Calu3 (cell line): Measurements from ENCODE around the gene SPART. TPM values are rescaled to one million over a fixed set of nuclear protein-coding genes. Genes with fewer than 3 reads are reported as not detected.
A peak's percentile ranks its signal among the peaks of the same experiment; 100 is the strongest.

Experiments
- BruUV-seq: library from RNA; stranded (reverse); fragments of 400-500 nt; replicated peaks from 2 replicates; lab custom pipeline; 2021; lab: Mats Ljungman, UMichigan
- CTCF ChIA-PET: fragments of 300-600 bp; sonication (Branson Sonifier 250); formaldehyde crosslinking; loops from one replicate; lab custom pipeline; 2022; ENCODE audit warnings: antibody characterized with exemption; lab: Charles Lee
- DNase-seq: peaks from one replicate; pipeline ENCODE4 v3.0.0; 2022
- H3K27ac Mint-ChIP-seq: one replicate; pipeline ENCODE4 v1.8.0; 2022; ENCODE audit warnings: mixed read lengths; ENCODE audit not compliant: unreplicated experiment
- H3K27me3 Mint-ChIP-seq: one replicate; pipeline ENCODE4 v1.8.0; 2022; ENCODE audit warnings: mixed read lengths; ENCODE audit not compliant: unreplicated experiment
- H3K36me3 Mint-ChIP-seq: one replicate; pipeline ENCODE4 v1.8.0; 2022; ENCODE audit warnings: mild to moderate bottlenecking, moderate library complexity, mixed read lengths; ENCODE audit not compliant: insufficient read depth, unreplicated experiment
- H3K4me1 Mint-ChIP-seq: one replicate; pipeline ENCODE4 v1.8.0; 2022; ENCODE audit warnings: mild to moderate bottlenecking, low read depth, mixed read lengths; ENCODE audit not compliant: unreplicated experiment
- H3K4me3 Mint-ChIP-seq: one replicate; pipeline ENCODE4 v1.8.0; 2022; ENCODE audit warnings: mild to moderate bottlenecking, low read depth, moderate library complexity, mixed read lengths; ENCODE audit not compliant: unreplicated experiment
- H3K9me3 Mint-ChIP-seq: one replicate; pipeline ENCODE4 v1.8.0; 2022; ENCODE audit warnings: low read depth, mixed read lengths; ENCODE audit not compliant: unreplicated experiment
- CTCF ChIP-seq: fragments of 200-600 bp; IDR thresholded peaks from one replicate; pipeline ENCODE4 v1.8.0; 2022; ENCODE audit warnings: antibody characterized with exemption; ENCODE audit not compliant: unreplicated experiment
- intact Hi-C: fragments of 100-400 bp; cut with micrococcal nuclease; formaldehyde crosslinking; loops from one replicate; pipeline ENCODE4 v1.10.0; 2022; ENCODE audit not compliant: unreplicated experiment
- total RNA-seq: library from RNA; stranded (reverse); gene quantifications from 2 replicates; pipeline ENCODE4 v1.2.3, GENCODE V29; 2022

The SPART gene
- total RNA-seq, 1 experiment from 2014 or later, result not detected

GRCh38 chr13:36288794-36289391 is 57.3 kb downstream of the SPART start:
- BruUV-seq, result no TSS peak
- H3K27ac Mint-ChIP-seq, result no peak overlapping the region
- DNase-seq, result no peak
- H3K4me1 Mint-ChIP-seq, result no peaks in the 10 kb centered on the region
- no peak for TF ChIP-seq CTCF
- peaks cover 10% of the 10 kb centered on the region for H3K27me3 Mint-ChIP-seq
- H3K9me3 Mint-ChIP-seq, result peaks cover 7% of the 10 kb centered on the region
- no peaks in the 10 kb centered on the region for H3K36me3 Mint-ChIP-seq
- no peak overlapping the region for H3K4me3 Mint-ChIP-seq
- intact Hi-C loops, result no loop called here
- CTCF ChIA-PET, result no interaction called here

- Mint-ChIP-seq H3K27ac (no peak overlapping the region), H3K27me3 (peaks cover 10% of the 10 kb centered on the region), H3K9me3 (peaks cover 7% of the 10 kb centered on the region), H3K4me1 (no peaks in the 10 kb centered on the region), H3K4me3 (no peak overlapping the region), H3K36me3 (no peaks in the 10 kb centered on the region)
- DNase-seq, result no peak
- CTCF ChIA-PET, result no interaction called here
- no peak for TF ChIP-seq CTCF
- intact Hi-C loops, result no loop called here
- BruUV-seq, result no TSS peak
These were observed 60.2 kb downstream of the SPART start for GRCh38 chr13:36286006-36286405.

DNA sequence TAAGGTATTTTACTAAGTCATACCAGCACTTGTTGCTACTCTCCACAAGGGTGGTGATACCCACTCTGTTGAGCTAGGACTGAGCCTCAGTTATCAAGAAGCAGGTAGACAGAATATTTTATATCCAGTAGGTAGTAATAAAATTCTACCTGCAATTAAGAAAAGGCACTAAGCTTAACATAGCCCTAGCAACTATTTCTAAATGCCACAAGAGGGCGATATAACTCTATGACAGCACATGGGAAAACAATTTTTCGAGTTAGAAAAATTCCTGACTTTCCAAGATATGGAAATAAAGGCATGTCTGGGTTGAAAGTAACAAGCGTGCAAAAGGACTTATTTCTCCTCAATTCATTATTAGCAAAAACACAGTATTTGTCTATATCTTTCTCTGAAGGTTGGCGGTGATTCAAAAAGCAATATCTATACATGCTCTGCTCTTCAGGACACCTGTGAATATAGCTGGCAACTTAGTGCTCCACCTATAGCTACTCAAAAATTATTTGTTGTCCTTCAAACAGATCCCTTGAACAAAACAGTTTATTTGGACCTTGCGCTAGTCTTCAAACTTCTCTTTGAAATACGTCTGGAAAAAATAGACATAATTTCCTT is 63.3 kb downstream of the SPART start:
- BruUV-seq, result no TSS peak
- TF ChIP-seq CTCF, result peak; percentile 42
- peaks cover 7% of the 10 kb centered on the region for H3K9me3 Mint-ChIP-seq
- no peak overlapping the region for H3K27ac Mint-ChIP-seq
- H3K27me3 Mint-ChIP-seq, result peaks cover 23% of the 10 kb centered on the region
- H3K4me3 Mint-ChIP-seq, result no peak overlapping the region
- no peaks in the 10 kb centered on the region for H3K4me1 Mint-ChIP-seq
- CTCF ChIA-PET, result interaction anchor here (0.9 to 1.0 kb wide), 4 partner anchors 19 to 559 kb away, joined by 3 to 5 read pairs (median 4); no protein-coding TSS in a partner anchor
- no peak for DNase-seq
- intact Hi-C loops, result loop anchor here (5.0 kb wide), 6 partner anchors 114 to 789 kb away; no protein-coding TSS in a partner anchor
- H3K36me3 Mint-ChIP-seq, result no peaks in the 10 kb centered on the region

GRCh38 chr13:36275190-36276002 is 70.8 kb downstream of the SPART start:
- CTCF ChIA-PET, result interaction anchor here (0.7 to 1.7 kb wide), 3 partner anchors 11 to 297 kb away, joined by 3 to 26 read pairs (median 6); no protein-coding TSS in a partner anchor

More at GRCh38 chr13:36275190-36276002, 70.8 kb downstream of the SPART start:
- H3K27ac Mint-ChIP-seq, result no peak overlapping the region
- TF ChIP-seq CTCF, result no peak
- H3K36me3 Mint-ChIP-seq, result no peaks in the 10 kb centered on the region
- H3K27me3 Mint-ChIP-seq, result peaks cover 26% of the 10 kb centered on the region
- H3K9me3 Mint-ChIP-seq, result no peaks in the 10 kb centered on the region
- no peaks in the 10 kb centered on the region for H3K4me1 Mint-ChIP-seq
- DNase-seq, result peak; percentile 32
- H3K4me3 Mint-ChIP-seq, result no peak overlapping the region
- intact Hi-C loops, result loop anchor here (1.0 kb wide), 1 partner anchor 297 kb away; no protein-coding TSS in a partner anchor
- BruUV-seq, result no TSS peak
